Mucosa of stomach (tissue), 1 donor: Measurements from ENCODE around the gene LPP.

Experiments
- H3K27me3 ChIP-seq: one replicate; pipeline ENCODE4 v1.7.0; 2013; ENCODE audit warnings: mild to moderate bottlenecking, low read length; ENCODE audit not compliant: control insufficient read depth, insufficient read depth
- H3K36me3 ChIP-seq: one replicate; pipeline ENCODE4 v1.7.0; 2013; ENCODE audit warnings: low read length; ENCODE audit not compliant: control insufficient read depth, insufficient read depth
- H3K4me1 ChIP-seq: one replicate; pipeline ENCODE4 v1.7.0; 2013; ENCODE audit warnings: mild to moderate bottlenecking, low read length; ENCODE audit not compliant: control insufficient read depth, insufficient read depth
- H3K4me3 ChIP-seq: one replicate; pipeline ENCODE4 v1.7.0; 2013; ENCODE audit warnings: low read length
- H3K9ac ChIP-seq: one replicate; pipeline ENCODE4 v1.7.0; 2013; ENCODE audit warnings: mild to moderate bottlenecking, low read length, moderate library complexity
- H3K9me3 ChIP-seq: one replicate; pipeline ENCODE4 v1.7.0; 2013; ENCODE audit warnings: mild to moderate bottlenecking, low read length, moderate library complexity; ENCODE audit not compliant: control insufficient read depth
- donor health status: Pancreatic carcinoma.

LPP gene

GRCh38 chr3:188904670-188905069, 750.7 kb downstream of the LPP start:
- no peaks in the 10 kb centered on the region for H3K27me3 ChIP-seq
- H3K36me3 ChIP-seq = no peaks in the 10 kb centered on the region
- H3K9me3 ChIP-seq = no peaks in the 10 kb centered on the region
- H3K9ac ChIP-seq = no peak overlapping the region
- H3K4me3 ChIP-seq = no peak overlapping the region
- peaks cover 12% of the 10 kb centered on the region for H3K4me1 ChIP-seq

DNA sequence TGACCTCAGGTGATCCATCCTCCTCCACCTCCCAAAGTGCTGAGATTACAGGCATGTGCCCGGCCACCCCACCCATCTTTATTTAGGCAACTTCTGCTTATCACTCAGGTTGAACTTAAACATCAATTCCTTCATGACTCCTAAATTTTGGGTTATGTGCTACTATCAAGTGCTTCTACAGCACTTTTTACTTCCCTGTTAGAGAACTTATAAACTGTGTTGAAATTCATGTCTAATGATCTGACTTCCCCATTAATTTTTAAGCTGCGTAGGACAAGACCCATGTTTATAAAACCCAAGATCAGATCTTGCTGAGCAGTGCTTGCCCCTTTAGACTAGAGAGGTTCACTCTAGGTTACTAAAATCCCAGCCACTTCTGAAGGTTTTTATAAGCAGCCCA, 751.6 kb downstream of the LPP start:
- no peak overlapping the region for H3K4me3 ChIP-seq
- no peaks in the 10 kb centered on the region for H3K9me3 ChIP-seq
- H3K4me1 ChIP-seq = peaks cover 3% of the 10 kb centered on the region
- no peaks in the 10 kb centered on the region for H3K36me3 ChIP-seq
- no peaks in the 10 kb centered on the region for H3K27me3 ChIP-seq
- no peak overlapping the region for H3K9ac ChIP-seq

DNA sequence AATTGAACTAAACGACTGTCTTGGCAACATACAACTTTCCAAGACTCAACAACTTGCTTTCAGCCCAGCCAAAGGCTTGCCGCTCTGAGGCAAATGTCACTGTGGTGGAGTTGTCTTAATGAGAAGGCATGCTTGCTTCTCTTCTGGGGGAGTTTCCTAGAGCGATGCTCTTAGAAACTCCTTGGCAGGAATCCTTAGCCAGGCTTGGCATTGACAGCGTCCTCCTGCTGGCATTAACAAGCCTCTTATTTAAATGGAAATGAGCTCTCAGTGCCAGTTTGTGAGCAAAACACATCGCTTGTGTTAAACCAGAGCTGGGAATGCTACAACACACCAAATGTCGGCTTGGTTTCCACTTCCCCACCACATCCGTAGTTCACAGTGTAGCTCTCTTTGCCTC, 752.3 kb downstream of the LPP start:
- no peak overlapping the region for H3K9ac ChIP-seq
- no peak overlapping the region for H3K4me3 ChIP-seq
- H3K9me3 ChIP-seq = no peaks in the 10 kb centered on the region
- H3K27me3 ChIP-seq = no peaks in the 10 kb centered on the region
- no peaks in the 10 kb centered on the region for H3K4me1 ChIP-seq
- no peaks in the 10 kb centered on the region for H3K36me3 ChIP-seq

- no peak overlapping the region for H3K4me3 ChIP-seq
- H3K4me1 ChIP-seq = no peaks in the 10 kb centered on the region
- no peaks in the 10 kb centered on the region for H3K36me3 ChIP-seq
Measured at GRCh38 chr3:188908002-188908850, 754.3 kb downstream of the LPP start.

DNA sequence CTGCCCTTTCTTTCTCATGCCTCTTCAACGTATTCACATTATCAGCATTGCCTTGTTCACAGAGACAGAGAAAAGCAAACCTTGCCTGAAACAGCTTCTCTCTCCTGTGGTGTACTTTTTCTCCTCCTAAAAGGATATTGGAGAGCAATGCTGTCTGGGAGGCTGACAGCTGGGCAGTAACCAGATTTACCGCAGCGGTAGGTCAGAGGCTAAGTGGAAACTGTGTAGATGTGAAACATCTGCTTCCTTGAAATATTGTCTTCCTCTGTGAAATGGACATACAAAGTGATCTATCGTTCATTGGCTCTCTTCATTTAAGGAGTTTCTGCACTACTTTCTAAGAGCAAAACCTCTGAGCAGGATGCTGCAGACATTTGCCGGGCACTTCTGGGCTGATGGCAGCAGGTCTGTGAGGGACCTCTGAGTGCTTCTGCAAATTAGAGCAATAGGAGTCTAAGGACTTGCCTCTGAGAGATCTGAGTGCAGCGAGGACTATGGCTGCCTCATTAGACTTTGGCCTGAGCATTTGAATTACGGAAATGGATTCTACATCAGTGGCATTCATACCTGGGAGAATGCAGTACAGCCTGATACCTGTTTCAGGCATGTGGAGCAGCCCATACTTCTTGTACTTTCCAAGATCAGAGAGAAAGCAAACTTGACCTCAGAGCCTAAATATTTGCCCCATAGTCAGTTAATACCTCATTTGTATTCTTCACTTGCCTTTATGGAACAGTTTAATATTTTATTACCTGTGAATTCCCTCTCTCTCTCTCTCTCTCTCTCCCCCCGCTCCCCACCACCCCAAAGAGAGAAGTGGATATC, 757.3 kb downstream of the LPP start:
- Histone ChIP-seq H3K9me3 (no peaks in the 10 kb centered on the region), H3K9ac (no peak overlapping the region), H3K4me3 (no peak overlapping the region), H3K4me1 (peaks cover 7% of the 10 kb centered on the region), H3K27me3 (no peaks in the 10 kb centered on the region), H3K36me3 (no peaks in the 10 kb centered on the region)

More at GRCh38 chr3:188908002-188908850, 754.3 kb downstream of the LPP start:
- Histone ChIP-seq H3K27me3 (no peaks in the 10 kb centered on the region), H3K9me3 (no peaks in the 10 kb centered on the region), H3K9ac (no peak overlapping the region)

DNA sequence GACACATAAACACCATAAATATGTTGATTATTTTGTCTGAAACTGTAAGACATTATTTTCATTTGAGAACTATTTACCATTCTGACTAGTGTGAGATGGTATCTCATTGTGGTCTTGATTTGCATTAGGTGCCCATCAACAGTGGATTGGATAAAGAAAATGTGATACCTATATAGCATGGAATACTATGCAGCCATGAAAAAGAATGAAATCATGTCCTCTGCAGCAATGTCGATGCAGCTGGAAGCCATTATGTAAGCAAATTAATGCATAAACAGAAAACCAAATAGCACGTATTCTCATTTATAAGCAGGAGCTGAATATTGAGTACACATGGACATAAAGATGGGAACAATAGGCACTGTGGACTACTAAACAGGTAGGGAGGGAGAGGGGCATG, 759.1 kb downstream of the LPP start:
- no peak overlapping the region for H3K4me3 ChIP-seq
- peaks cover 7% of the 10 kb centered on the region for H3K4me1 ChIP-seq
- H3K27me3 ChIP-seq = no peaks in the 10 kb centered on the region
- H3K9ac ChIP-seq = no peak overlapping the region
- H3K9me3 ChIP-seq = no peaks in the 10 kb centered on the region
- H3K36me3 ChIP-seq = no peaks in the 10 kb centered on the region

GRCh38 chr3:188914552-188914951, 760.6 kb downstream of the LPP start:
- H3K27me3 ChIP-seq = no peaks in the 10 kb centered on the region
- no peaks in the 10 kb centered on the region for H3K36me3 ChIP-seq
- H3K9me3 ChIP-seq = no peaks in the 10 kb centered on the region
- peaks cover 7% of the 10 kb centered on the region for H3K4me1 ChIP-seq
- no peak overlapping the region for H3K9ac ChIP-seq
- no peak overlapping the region for H3K4me3 ChIP-seq

DNA sequence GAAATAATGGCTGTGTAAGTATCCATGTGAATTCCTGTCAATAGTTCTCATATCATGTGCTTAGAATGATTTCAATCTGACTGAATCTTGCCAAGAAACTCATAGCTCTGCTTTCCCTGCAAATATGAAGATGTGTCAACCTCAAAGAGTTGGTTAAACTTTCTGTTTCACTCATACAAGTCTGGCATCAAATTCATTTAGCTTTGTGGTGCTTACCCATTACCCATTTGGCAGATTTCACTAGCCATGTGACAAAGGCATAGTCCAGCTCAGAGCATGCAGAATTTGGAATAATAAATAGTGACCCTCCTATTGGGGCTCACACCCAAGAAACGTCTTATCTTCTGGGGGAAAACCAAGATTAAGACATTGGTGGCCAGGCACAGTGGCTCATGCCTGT, 761.2 kb downstream of the LPP start:
- H3K4me1 ChIP-seq = peaks cover 7% of the 10 kb centered on the region
- H3K9ac ChIP-seq = no peak overlapping the region
- no peaks in the 10 kb centered on the region for H3K27me3 ChIP-seq

GRCh38 chr3:188916934-188917401, 763.0 kb downstream of the LPP start:
- Histone ChIP-seq H3K27me3 (no peaks in the 10 kb centered on the region), H3K9me3 (no peaks in the 10 kb centered on the region), H3K4me1 (peaks cover 7% of the 10 kb centered on the region), H3K4me3 (no peak overlapping the region), H3K36me3 (no peaks in the 10 kb centered on the region), H3K9ac (no peak overlapping the region)

More for the DNA sequence above, 761.2 kb downstream of the LPP start:
- Histone ChIP-seq H3K4me3 (no peak overlapping the region), H3K9me3 (no peaks in the 10 kb centered on the region), H3K36me3 (no peaks in the 10 kb centered on the region)

- Histone ChIP-seq H3K4me1 (peaks cover 7% of the 10 kb centered on the region), H3K4me3 (no peak overlapping the region), H3K36me3 (no peaks in the 10 kb centered on the region), H3K9ac (no peak overlapping the region), H3K9me3 (no peaks in the 10 kb centered on the region), H3K27me3 (no peaks in the 10 kb centered on the region)
Measured at GRCh38 chr3:188918093-188918492, 764.1 kb downstream of the LPP start.

GRCh38 chr3:188923671-188924070, 769.7 kb downstream of the LPP start:
- no peak overlapping the region for H3K9ac ChIP-seq
- H3K9me3 ChIP-seq = no peaks in the 10 kb centered on the region
- H3K36me3 ChIP-seq = no peaks in the 10 kb centered on the region
- no peaks in the 10 kb centered on the region for H3K27me3 ChIP-seq
- H3K4me3 ChIP-seq = no peak overlapping the region
- no peaks in the 10 kb centered on the region for H3K4me1 ChIP-seq

DNA sequence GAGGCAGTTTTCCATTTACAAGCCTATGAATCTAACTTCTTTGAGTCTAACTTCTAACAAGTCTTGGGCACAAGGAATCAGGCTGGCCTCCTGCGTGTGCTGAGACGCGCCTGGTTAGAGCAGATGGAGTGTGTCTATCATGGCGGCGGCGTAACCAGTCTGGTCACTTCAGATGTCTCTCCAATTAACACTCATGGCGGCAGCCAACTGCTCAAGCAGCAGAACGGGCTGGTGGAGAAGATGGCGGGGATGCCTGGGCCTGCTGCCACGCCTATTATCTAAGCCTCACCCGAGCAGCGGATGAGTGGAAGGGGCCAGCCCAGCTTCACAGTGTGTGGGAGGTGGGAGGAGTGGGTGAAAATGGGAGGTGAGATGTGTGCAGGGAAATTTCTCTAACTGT, 771.4 kb downstream of the LPP start:
- H3K9ac ChIP-seq = no peak overlapping the region
- no peaks in the 10 kb centered on the region for H3K27me3 ChIP-seq

More for the DNA sequence above, 771.4 kb downstream of the LPP start:
- Histone ChIP-seq H3K4me3 (no peak overlapping the region), H3K36me3 (no peaks in the 10 kb centered on the region), H3K9me3 (no peaks in the 10 kb centered on the region), H3K4me1 (no peaks in the 10 kb centered on the region)
